SJSA1 (cell line): Measurements from ENCODE around the gene ANKRD18B. TPM values are rescaled to one million over a fixed set of nuclear protein-coding genes. Genes with fewer than 3 reads are reported as not detected.
"Not testable (repeated sequence)": the region's sequence is repeated elsewhere in the genome, so short reads cannot be mapped to it uniquely, and the experiment has no call there.

Experiments used
- DNase-seq, 2 experiments: peaks; one replicate each; pipeline ENCODE4 v3.0.0-alpha.2; 2015 to 2020; ENCODE audit warnings: low spot score in 2 of 2, low read depth in 1 of 2
- H3K27ac ChIP-seq: fragments of 250-450 bp; sonication (Bioruptor Pico); 2 replicates; pipeline ENCODE4 v1.5.1; 2020; ENCODE audit warnings: mild to moderate bottlenecking, moderate library complexity
- H3K27me3 ChIP-seq: fragments of 250-450 bp; sonication (Bioruptor Pico); replicated peaks from 2 replicates; pipeline ENCODE4 v1.5.1; 2020; ENCODE audit warnings: mild to moderate bottlenecking, moderate library complexity
- H3K36me3 ChIP-seq: fragments of 250-450 bp; sonication (Bioruptor Pico); 2 replicates; pipeline ENCODE4 v1.5.1; 2020; ENCODE audit warnings: mild to moderate bottlenecking
- H3K4me1 ChIP-seq: fragments of 250-450 bp; sonication (Bioruptor Pico); replicated peaks from 2 replicates; pipeline ENCODE4 v1.6.1; 2021; ENCODE audit warnings: mild to moderate bottlenecking
- H3K4me3 ChIP-seq: fragments of 250-450 bp; sonication (Bioruptor Pico); 2 replicates; pipeline ENCODE4 v1.5.1; 2020; ENCODE audit warnings: mild to moderate bottlenecking
- H3K9me3 ChIP-seq: fragments of 250-450 bp; sonication (Bioruptor Pico); replicated peaks from 2 replicates; pipeline ENCODE4 v1.5.1; 2020; ENCODE audit warnings: mild to moderate bottlenecking
- total RNA-seq: library from RNA; depleted of rRNA; stranded (reverse); fragments of >200 nt; shearing (Covaris generic); gene quantifications from 2 replicates; pipeline ENCODE4 v1.2.3, GENCODE V29; 2014; rRNA removed

ANKRD18B gene
- total RNA-seq, 1 experiment from 2014 or later: not detected

GRCh38 chr9:33604249-33604648, 80.2 kb downstream of the ANKRD18B start:
- H3K4me3 ChIP-seq, H3K36me3 ChIP-seq, H3K27me3 ChIP-seq, H3K4me1 ChIP-seq, H3K9me3 ChIP-seq, H3K27ac ChIP-seq, DNase-seq: not testable (repeated sequence)

DNA sequence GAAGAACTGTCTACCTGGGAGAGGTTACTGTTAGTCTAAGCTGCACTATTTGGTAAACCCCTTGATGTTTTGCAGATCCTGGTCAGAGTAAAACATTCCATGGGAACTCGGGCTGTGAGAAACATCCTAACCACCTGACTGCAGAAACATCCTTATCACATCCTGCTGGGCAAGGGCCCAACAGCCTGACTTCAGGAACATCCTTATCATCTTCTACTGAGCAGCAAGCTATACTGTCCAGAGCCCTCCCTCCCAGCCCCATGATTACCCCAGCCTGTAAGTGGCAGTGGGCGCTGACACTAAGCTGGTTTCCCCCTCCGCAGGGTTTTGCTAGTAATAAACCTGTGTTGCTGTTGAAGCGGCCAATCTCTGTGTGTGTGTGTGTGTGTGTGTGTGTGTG, 80.9 kb downstream of the ANKRD18B start:
- not testable (repeated sequence) for H3K27ac ChIP-seq, H3K27me3 ChIP-seq, H3K4me3 ChIP-seq, DNase-seq, H3K4me1 ChIP-seq, H3K36me3 ChIP-seq, H3K9me3 ChIP-seq

GRCh38 chr9:33611358-33611757, 87.3 kb downstream of the ANKRD18B start:
- Histone ChIP-seq H3K9me3 (no peaks in the 10 kb centered on the region), H3K4me3 (no peak overlapping the region), H3K27me3 (no peaks in the 10 kb centered on the region), H3K27ac (no peak overlapping the region), H3K4me1 (no peaks in the 10 kb centered on the region), H3K36me3 (no peaks in the 10 kb centered on the region)
- DNase-seq: no peak

DNA sequence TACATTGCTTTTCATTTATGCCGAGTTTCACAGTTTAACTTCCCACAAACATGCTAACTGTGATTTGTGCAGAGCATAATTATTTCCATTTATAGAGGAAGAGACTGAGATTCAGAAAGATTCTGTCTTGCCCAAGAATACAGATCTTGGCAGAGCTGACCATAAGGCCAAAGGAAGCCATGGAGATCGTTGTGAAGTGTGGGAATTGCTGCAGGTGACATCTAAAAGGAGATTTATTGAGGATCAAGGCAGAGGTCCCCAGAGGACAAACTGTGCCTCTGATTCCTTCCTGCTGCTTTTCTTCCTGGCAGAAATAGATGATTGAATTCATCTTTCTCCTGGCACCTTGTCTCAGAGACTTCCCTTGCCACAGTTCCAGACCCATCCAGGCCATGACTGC, 88.4 kb downstream of the ANKRD18B start:
- not testable (repeated sequence) for H3K4me3 ChIP-seq, DNase-seq, H3K9me3 ChIP-seq, H3K27ac ChIP-seq, H3K4me1 ChIP-seq, H3K27me3 ChIP-seq, H3K36me3 ChIP-seq

DNA sequence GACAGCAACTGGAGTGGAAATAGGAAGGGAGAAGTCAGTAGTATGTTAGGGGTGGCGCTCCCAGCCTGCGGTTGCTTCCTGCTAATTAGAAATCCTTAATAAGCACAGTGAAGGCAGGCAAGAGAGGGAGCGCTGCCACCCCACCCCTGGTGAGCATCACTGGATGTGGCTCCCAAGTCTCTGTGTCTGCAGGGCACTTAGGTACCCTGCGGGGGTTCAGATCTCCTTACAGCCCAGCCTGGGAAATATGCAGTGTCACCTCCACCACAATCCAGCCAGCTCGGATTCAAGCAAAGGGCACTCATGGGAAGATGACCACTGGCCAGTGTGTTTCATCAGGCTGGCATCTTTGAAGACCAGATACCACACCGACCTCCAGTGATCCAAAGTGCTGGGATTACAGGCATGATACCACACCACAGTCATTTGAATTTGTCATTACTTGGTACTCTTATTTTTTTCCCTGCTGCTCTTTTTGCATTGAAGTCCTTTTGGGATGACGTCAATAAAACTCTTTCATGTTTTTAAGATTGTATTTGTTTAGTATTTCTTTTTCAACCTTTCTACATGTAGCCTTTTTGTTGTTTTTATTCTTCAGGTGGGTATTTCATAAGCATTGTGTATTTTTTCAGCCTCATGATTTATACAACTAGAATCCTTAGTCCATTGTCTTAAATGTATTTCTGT, 90.1 kb downstream of the ANKRD18B start:
- no peaks in the 10 kb centered on the region for H3K9me3 ChIP-seq
- no peak overlapping the region for H3K4me3 ChIP-seq
- H3K36me3 ChIP-seq: no peaks in the 10 kb centered on the region
- DNase-seq: no peak
- H3K4me1 ChIP-seq: no peaks in the 10 kb centered on the region
- H3K27me3 ChIP-seq: no peaks in the 10 kb centered on the region
- no peak overlapping the region for H3K27ac ChIP-seq

GRCh38 chr9:33618370-33618769, 94.3 kb downstream of the ANKRD18B start:
- H3K4me1 ChIP-seq, H3K36me3 ChIP-seq, H3K27ac ChIP-seq, H3K9me3 ChIP-seq, H3K4me3 ChIP-seq, H3K27me3 ChIP-seq, DNase-seq: not testable (repeated sequence)

GRCh38 chr9:33619666-33620404, 95.8 kb downstream of the ANKRD18B start:
- Histone ChIP-seq H3K4me3 (no peak overlapping the region), H3K27ac (no peak overlapping the region), H3K36me3 (no peaks in the 10 kb centered on the region), H3K4me1 (no peaks in the 10 kb centered on the region), H3K9me3 (no peaks in the 10 kb centered on the region), H3K27me3 (no peaks in the 10 kb centered on the region)
- DNase-seq: no peak

GRCh38 chr9:33620738-33621439, 96.8 kb downstream of the ANKRD18B start:
- Histone ChIP-seq H3K4me1 (no peaks in the 10 kb centered on the region), H3K9me3 (no peaks in the 10 kb centered on the region), H3K27me3 (no peaks in the 10 kb centered on the region), H3K36me3 (no peaks in the 10 kb centered on the region), H3K27ac (no peak overlapping the region), H3K4me3 (no peak overlapping the region)
- DNase-seq: no peak

Other genes starting within 250 kb of the ANKRD18B start
- gene NFX1, start 233.7 kb upstream of the ANKRD18B start, total RNA-seq: 10.3 and 13.0 TPM in 2 replicates
- not detected in 2 replicates for gene AQP7, start 121.7 kb upstream of the ANKRD18B start, total RNA-seq
- gene AQP3, start 76.7 kb upstream of the ANKRD18B start, total RNA-seq: not detected in 2 replicates
- gene NOL6, start 50.3 kb upstream of the ANKRD18B start, total RNA-seq: 11.9 and 14.5 TPM in 2 replicates